T-helper 2 cell treated with Interferon-gamma antibody and Interleukin-4, amounts not matched to agents 100 ng/mL and 5 ng/mL, for 36 hours (primary cell): ENCODE results near the gene RPL41. TPM values are rescaled to one million over a fixed set of nuclear protein-coding genes. Genes with fewer than 3 reads are reported as not detected.

Source experiments
- intact Hi-C: fragments of 100-400 bp; cut with micrococcal nuclease; formaldehyde crosslinking; loops from one replicate; pipeline ENCODE4 v1.15.1; 2023
- total RNA-seq: library from RNA; stranded (reverse); gene quantifications from 2 replicates; pipeline ENCODE4 v1.2.3, GENCODE V29; 2022

Gene RPL41
- total RNA-seq, 1 donor from 2014 or later, result 3,715 TPM

DNA sequence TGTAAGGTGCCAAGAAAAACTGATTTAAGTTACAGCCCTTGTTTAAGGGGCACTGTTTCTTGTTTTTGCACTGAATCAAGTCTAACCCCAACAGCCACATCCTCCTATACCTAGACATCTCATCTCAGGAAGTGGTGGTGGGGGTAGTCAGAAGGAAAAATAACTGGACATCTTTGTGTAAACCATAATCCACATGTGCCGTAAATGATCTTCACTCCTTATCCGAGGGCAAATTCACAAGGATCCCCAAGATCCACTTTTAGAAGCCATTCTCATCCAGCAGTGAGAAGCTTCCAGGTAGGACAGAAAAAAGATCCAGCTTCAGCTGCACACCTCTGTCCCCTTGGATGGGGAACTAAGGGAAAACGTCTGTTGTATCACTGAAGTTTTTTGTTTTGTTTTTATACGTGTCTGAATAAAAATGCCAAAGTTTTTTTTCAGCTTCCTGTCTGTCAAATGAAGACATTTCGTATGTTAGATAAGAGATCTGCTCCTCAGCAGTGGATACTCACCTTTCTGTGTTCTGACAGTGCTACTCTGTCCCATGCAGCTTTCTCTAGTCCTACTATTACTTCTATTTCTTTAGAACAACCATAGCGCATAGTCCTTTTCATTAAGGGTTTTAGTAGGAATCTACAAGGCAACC, 13.2 kb upstream of the RPL41 start:
- intact Hi-C loops, result no loop called here

DNA sequence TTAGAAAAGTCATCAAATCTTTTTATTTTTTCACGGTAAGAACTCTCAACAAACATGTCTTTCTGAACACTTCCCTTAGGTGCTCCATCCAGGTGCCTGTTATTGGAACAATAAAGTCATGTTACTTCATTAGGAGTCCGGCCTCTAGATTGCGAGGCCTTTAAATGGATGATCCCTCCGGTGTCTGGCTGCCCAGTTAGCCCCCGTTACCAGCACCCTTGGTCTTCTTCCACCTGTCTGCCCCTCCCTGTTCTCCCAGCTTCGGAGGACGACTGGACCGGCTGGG, 12.7 kb upstream of the RPL41 start:
- intact Hi-C loops, result loop anchor here (1.0 to 2.0 kb wide), 10 partner anchors 15 to 286 kb away; partner anchors contain the start of genes DNAJC14, MYL6, RPS26 and SARNP

DNA sequence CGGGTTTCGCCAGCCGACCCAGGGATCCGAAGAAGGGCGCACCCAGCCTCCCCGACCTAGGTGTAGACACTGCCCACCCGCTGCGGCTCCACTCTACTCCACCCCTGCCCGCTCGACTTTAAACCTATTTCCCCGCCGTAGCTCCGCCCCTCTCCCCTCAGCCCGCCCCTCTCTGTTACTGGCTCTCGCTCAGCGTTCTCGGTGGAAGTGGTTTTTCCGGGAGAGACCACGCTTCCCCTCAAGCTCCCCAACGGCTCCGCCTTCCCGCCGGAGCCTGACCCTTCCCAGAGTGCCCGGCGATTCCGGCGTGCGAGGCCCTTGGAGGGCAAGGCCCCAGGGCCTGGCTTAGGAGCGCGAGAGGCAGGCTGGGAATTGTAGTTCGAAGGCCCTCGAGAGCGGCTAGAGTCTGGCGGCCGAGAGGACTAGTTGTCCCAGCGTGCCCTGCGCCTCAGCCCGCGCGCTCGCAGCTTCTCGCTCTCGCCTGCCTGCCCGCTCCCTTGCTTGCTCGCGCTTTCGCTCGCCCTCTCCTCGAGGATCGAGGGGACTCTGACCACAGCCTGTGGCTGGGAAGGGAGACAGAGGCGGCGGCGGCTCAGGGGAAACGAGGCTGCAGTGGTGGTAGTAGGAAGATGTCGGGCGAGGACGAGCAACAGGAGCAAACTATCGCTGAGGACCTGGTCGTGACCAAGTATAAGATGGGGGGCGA, 12.2 kb upstream of the RPL41 start, which contains the start of gene PA2G4:
PA2G4 (plus strand) TSS at position 451 of the 706 bp plus-strand sequence; CDS start at position 630, 179 bp downstream.
- intact Hi-C loops, result loop anchor here (1.0 to 2.0 kb wide), 10 partner anchors 14 to 287 kb away; partner anchors contain the start of genes DNAJC14, MYL6, RPS26 and SARNP

DNA sequence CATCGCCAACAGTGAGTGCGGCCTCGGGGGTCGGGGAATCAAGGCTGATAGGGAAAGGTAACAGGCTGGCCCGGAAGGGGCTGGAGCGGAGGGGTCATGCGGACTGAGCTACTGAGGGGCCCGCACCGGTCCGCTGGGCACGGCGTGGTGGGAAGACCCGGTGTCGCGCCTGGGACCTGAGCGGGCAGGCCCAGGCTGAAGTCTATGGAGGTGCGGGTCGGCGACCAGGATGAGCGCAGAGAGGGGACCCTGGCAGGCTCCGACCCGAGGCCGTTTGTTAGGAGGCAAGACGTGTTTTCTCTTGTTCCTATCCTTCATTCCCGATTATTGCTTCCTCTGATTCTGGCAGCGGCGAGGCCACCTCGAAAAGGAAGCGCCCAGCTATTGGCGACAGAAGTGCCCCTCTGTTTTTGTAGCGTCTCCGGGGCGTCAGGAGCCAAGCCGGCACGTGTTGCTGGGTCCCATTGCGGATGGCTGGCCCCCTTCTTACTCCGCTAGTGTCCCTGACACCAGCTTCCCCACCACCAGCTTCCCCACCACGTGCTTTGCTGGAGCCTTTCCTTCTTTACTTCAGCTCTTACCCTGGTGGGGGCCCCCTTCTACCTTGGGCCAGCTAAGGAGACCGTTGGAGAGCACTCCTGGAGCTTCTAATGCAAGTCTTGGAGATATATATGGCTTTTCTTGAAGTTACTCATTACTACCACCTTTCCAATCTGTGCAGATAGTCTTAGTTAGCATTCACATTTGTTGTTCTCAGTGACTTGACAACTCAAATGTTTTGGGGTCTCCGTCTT, 11.4 kb upstream of the RPL41 start:
- intact Hi-C loops, result loop anchor here (1.0 to 2.0 kb wide), 10 partner anchors 13 to 288 kb away; partner anchors contain the start of genes DNAJC14, MYL6, RPS26 and SARNP

DNA sequence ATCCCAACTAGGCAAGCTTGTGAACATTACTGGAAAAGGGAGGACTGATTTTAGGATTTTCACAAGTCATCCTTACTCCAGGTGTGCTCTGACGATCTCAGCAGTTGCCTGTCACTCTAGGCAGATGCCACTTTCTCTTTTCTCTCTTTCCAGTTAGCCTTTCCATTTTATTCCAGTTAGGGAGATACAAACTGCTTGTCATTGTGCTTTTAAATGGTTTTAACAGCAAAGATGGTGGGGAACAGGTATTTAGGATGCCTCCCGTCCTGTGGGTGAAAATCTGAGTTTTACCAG, 10.9 kb upstream of the RPL41 start:
- intact Hi-C loops, result loop anchor here (2.0 kb wide), 1 partner anchor 53 kb away; the partner anchor contains the start of gene MYL6

DNA sequence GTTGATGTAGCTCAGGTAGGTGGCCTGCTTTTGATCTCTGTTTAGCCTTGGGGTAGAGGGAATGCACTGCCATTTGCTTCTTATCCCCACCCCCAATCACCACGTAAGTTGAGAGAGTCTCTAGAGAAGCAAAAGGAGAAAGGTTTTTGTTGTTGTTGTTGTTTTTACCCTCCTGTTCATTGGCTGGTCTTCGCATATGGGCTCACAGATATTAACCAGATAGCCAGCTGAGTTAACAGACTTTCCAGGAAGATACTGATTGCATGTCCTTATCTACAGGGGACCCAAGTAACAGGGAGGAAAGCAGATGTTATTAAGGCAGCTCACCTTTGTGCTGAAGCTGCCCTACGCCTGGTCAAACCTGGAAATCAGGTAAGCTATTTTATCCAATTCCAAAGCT, 9.2 kb upstream of the RPL41 start:
- intact Hi-C loops, result no loop called here

DNA sequence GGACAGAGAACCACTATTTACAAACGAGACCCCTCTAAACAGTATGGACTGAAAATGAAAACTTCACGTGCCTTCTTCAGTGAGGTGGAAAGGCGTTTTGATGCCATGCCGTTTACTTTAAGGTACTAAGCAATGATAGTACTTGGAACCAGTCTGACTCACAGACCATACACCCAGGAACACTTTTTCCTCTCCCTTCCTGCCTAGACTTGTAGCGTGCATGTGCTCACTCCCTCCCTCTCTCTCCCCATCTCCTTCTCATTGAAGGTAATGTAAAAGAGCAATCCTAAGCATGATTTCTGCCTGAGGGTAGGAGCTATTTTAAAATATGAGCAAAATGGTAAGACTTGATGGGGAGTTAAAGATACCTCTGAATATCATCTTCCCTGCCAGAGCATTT, 5.9 kb upstream of the RPL41 start:
- intact Hi-C loops, result no loop called here

DNA sequence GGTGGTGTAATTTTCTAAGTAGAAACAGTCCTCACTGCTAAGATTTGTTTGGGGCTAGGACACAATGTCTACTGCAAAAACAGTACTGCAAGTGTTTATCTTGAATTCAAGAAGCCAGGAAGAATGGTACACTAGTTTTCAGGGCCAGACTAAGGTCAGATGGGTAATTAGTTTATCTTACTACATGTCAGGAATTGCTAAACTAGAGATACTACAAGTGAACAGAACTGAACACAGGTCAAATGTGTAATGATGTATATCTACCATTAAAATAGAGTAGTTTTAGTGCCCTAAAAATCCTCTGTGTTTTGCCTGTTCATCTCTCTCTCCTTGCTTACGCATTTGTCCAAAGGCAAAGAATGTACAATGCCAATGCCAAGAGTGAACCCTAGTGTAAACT, 2.3 kb upstream of the RPL41 start:
- intact Hi-C loops, result no loop called here

DNA sequence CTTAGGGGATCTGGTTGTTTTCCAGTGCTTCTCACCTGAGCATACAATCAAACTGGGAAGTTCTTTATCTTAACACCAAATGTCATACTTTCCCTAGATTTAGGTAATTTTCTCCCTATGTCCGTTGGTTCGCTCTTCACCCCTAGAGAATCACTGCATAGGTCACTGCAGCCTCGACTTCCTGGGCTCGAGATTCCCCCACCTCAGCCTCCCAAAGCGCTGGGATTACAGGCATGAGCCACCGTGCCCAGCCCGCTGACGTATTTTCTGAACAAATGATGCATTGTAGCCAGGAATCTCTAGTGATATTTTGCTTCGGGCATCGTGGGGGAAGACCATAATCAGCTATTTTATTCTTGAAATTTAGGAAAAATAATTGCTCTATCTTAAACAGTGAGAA, 1.1 kb upstream of the RPL41 start:
- intact Hi-C loops, result loop anchor here (5.0 kb wide), 3 partner anchors 298 to 572 kb away; partner anchors contain the start of genes ORMDL2, PTGES3 and SARNP

DNA sequence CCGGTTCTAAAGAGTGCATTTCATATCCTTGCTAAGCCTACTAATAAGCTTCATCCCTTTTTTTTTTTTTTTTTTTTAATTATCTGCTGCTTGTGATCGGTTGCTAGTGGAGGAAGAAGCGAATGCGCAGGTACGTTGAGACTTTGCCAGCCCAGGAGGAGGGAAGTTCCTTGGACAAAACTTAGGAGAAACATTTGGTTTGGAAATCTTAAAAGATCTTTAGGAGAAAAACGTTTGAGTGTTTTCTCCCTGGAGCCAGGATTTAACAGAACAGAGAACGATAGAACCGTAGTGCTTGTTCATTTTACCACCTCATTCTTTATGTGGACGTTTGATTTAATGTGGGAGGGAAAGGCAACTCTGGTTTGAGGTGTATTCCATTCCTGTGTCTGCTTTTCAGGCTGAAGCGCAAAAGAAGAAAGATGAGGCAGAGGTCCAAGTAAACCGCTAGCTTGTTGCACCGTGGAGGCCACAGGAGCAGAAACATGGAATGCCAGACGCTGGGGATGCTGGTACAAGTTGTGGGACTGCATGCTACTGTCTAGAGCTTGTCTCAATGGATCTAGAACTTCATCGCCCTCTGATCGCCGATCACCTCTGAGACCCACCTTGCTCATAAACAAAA, 761 bp downstream of the RPL41 start:
- intact Hi-C loops, result loop anchor here (2.0 to 5.0 kb wide), 4 partner anchors 144 to 570 kb away; partner anchors contain the start of genes ORMDL2, PTGES3 and SARNP

DNA sequence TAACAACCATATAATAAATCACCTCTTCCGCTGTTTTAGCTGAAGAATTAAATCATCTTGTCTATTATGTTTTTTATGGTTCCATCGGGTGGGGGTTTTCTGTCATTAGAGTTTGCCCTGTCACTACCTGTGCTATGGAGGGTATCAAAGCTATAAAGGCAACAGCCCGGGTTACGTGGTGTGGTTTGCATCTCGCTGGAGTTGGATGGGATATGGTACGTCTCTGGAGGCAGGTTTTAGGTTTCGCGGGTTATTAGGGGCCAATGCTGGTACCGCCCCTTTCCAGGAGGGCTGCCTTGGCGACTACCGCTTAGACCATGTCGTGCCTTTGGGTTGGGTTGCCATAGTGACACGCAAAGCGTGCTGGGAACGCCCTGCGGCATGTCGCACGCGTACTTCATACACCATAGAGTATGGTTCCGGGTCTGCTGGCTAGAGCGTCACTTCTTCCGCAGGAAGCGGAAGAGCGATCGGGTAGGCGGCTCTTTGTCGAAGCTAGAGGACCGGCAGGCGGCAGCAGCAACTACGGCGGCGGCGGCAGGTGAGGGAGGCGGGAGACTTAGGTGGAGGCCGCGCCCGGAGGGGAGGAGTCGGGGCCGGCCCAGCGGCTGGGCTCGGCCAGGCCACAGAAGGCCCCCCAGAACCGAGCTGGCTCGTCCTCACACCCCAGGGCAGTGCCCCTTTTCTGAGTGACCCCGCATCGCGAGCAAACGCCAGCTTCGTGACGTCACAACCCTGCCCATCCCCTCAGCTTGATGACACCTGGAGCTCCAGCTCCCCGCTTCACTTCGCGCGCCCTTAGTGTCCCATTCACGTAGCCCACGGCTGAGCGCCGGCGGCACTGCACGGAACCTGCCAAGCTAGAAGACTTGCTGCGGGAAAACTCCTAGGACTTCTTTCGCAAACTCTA, 1.6 kb downstream of the RPL41 start, which contains the start of gene ZC3H10:
ZC3H10 (plus strand) TSS at position 489 of the 910 bp plus-strand sequence. CDS start 2,297 bp downstream, outside the sequence.
- intact Hi-C loops, result loop anchor here (1.0 to 5.0 kb wide), 14 partner anchors 8 to 569 kb away; partner anchors contain the start of genes ANKRD52, COQ10A, CS and MYL6B

DNA sequence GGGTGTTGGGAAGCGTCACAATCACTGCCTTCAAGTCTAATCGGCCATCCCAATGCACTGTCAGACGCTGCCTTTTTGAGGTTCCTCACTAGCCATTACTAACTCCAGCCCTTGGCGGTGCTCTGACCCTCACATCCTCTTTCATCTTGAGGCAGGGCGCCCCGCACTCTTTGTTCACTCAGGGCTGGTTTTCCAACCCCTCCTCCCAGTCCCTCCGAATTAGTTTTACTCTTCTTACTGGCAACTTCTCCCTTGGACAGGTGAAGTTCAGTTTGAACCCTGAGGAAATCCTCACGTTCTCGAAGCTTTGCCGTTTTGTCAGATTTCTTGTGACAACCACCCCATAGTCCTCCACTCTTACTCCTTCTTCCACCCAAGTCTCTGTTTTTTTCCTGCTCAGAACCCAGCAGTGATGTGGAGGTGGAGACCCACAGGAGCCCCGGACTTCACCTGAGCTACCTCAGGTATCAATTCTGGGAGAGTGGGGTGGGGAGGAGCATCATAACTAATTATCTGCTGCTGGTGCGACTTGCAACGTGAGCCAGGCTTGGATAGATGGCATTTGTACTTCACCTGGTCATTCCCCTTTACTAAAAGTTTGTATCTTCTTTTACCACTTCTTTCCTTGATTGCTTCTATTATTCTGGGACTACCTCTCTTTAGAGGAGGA, 2.4 kb downstream of the RPL41 start:
- intact Hi-C loops, result loop anchor here (1.0 to 5.0 kb wide), 14 partner anchors 7 to 568 kb away; partner anchors contain the start of genes ANKRD52, COQ10A, CS and MYL6B

DNA sequence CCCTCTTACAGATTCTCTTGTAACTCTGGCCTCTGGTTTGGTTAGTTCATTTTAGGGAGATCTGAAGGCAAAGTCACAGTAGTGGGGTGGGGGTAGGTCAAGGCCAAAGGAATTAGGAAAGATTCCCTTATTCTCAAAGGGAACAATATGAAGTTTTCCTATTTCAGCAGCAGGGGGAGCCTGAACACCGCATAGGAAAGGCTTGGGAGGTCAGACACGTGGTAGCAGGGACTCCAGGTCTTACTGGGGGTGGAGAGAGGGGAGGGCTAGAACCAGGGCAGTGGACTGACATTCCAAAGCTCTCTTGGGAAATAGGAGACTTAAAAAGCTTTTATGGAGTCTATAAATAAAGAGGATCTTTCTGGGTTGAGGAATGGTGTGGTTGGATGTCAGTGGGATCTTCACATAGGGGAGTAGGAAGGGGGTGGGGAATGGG, 2.9 kb downstream of the RPL41 start:
- intact Hi-C loops, result loop anchor here (1.0 to 5.0 kb wide), 7 partner anchors 105 to 568 kb away; partner anchors contain the start of genes ANKRD52, COQ10A, NABP2 and ORMDL2

DNA sequence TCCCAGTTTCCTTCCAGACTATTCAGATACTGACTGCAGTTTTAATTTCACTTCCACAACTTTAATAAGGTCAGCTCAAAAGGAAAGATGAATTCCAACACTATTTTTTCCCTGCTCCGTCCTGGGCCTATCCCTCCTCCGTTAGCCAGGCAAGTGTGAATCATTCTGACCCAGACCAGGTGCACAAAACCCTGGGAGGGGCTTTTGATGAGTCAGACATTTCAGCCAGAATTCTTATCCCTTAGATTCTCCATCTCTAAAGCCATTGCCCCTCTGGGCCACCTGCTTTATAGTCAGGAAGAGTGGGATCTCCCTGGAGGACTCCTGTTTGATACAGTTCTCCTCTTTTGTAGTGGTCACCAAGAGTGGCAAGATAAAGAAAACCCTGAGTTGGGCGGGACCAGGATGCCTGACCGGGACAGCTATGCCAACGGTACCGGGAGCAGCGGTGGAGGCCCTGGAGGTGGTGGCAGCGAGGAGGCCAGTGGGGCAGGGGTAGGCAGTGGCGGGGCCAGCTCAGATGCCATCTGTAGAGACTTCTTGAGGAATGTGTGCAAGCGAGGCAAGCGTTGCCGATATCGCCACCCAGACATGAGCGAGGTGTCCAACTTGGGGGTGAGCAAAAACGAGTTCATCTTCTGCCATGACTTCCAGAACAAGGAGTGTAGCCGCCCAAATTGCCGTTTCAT, 3.9 kb downstream of the RPL41 start:
- intact Hi-C loops, result no loop called here

DNA sequence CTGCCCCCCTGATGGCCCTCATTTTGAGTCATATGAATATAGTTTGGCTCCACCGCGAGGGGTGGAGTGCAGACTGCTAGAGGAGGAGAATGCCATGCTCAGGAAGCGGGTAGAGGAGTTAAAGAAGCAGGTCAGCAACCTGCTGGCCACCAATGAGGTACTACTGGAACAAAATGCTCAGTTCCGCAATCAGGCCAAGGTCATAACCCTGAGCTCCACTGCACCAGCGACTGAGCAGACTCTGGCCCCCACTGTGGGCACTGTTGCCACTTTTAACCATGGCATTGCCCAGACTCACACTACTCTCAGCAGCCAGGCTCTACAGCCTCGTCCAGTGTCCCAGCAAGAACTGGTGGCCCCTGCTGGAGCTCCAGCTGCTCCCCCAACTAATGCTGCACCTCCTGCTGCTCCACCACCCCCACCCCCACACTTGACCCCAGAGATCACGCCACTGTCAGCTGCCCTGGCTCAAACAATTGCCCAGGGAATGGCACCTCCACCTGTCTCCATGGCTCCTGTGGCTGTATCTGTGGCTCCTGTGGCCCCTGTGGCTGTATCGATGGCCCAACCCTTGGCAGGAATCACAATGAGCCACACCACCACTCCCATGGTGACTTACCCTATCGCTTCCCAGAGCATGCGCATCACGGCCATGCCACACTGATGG, 4.9 kb downstream of the RPL41 start:
- intact Hi-C loops, result no loop called here

DNA sequence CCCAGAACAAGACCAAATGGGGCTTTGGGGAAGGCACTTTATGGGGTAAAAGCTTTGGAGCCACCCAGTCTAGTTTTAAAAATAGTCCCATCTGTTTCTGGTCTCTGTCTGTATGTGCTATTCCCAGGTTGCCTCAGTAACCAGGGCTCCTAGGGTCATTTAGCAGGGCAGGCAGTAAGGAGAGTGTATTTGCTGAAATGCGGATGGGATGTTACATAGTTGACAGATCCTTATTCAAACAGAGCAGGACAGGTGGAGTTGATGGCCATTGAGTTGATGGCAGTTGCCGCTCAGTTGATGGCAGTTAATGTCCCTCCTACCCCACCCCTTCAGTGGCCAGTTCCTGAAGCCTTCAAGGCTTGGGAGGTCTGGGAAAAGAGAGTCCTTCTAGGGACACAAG, 6.2 kb downstream of the RPL41 start:
- intact Hi-C loops, result no loop called here

DNA sequence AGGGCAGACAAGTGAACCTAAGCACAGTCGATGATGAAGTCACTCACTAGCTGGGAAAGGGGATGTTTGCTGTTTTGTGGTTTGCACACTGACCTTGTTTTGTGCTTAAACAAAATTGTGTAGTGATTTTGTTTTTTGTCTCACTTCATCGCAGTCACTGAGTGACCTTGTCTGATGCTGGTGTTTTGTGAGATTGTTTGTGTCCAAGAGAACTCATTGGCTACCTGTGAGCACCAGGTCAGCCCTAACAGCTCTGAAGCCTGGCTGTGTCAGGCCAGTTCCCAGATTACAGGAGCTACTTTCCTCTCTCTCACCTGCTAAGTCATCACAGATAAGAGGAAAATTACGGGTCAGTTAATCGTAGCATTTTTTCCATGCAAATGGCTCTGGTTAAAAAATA, 7.7 kb downstream of the RPL41 start:
- intact Hi-C loops, result no loop called here

DNA sequence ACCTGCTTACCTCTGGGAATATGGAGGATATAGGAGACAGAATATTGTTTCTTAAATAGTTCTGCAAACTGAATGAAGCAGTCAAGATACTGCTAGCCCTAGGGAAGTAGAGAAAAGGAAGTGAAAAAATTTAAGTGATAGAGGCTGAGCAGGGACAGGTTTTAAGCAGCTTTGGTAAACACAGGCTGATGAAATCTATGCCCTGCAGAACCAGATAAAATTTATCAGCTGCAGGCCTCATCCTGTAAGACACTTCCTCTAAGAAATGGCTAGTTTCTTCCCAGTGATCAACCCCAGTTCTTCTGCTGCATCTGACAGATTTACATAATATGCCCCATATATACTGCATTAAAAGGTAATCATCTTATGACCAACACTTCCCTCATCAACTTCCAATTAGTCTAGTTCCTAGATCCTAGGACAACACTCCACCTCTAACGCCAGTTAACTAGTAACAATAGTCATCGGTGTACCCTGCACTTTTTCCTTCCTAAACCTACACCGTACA, 10.4 kb downstream of the RPL41 start:
- intact Hi-C loops, result loop anchor here (1.0 to 5.0 kb wide), 5 partner anchors 8 to 321 kb away; partner anchors contain the start of genes CS, SMARCC2, TIMELESS and ZC3H10
